Gastroesophageal sphincter (tissue), 4 donors: ENCODE data around the gene AP3S1. TPM values are rescaled to one million over a fixed set of nuclear protein-coding genes. Genes with fewer than 3 reads are reported as not detected.
"Not testable (repeated sequence)": the region's sequence is repeated elsewhere in the genome, so short reads cannot be mapped to it uniquely, and the experiment has no call there.

Experiments
- ATAC-seq: fragments of 150-250 bp; one replicate; pipeline ENCODE4 v1.9.1; 2016; ENCODE audit warnings: mild to moderate bottlenecking, moderate library complexity
- H3K27ac ChIP-seq, 4 donors: fragments of 200-600 bp; sonication (generic) in 3 of 4; 1 replicate in 3 of 4; 2 replicates in 1 of 4; pipeline ENCODE4 v1.5.1; 2016 to 2019
- H3K27me3 ChIP-seq: fragments of 200-600 bp; sonication (generic); one replicate; pipeline ENCODE4 v1.5.1; 2019
- H3K36me3 ChIP-seq, 2 donors: fragments of 200-600 bp; sonication (generic); one replicate each; pipeline ENCODE4 v1.5.1; 2019; ENCODE audit warnings: control low read depth in 1 of 2
- H3K4me1 ChIP-seq, 3 donors: fragments of 200-600 bp; sonication (generic); 1 replicate in 2 of 3; 2 replicates in 1 of 3; pipeline ENCODE4 v1.5.1; 2016 to 2019; ENCODE audit warnings: control low read depth in 2 of 3
- H3K4me3 ChIP-seq, 2 donors: fragments of 200-600 bp; sonication (generic); one replicate each; pipeline ENCODE4 v1.5.1; 2019; ENCODE audit warnings: mild to moderate bottlenecking in 1 of 2, moderate library complexity in 1 of 2
- H3K9me3 ChIP-seq, 3 donors: fragments of 200-600 bp; sonication (generic); one replicate each; pipeline ENCODE4 v1.5.1; 2017 to 2019; ENCODE audit warnings: control low read depth in 2 of 3
- CTCF ChIP-seq, 4 experiments: fragments of 200-600 bp in 2 of 4; fragments of 450-650 bp in 2 of 4; sonication (generic) in 1 of 4; IDR thresholded peaks; one replicate each; pipeline ENCODE4 v1.5.1; 2017 to 2019; ENCODE audit warnings: antibody characterized with exemption in 4 of 4, mild to moderate bottlenecking in 2 of 4, moderate library complexity in 2 of 4
- EP300 ChIP-seq: sonication (generic); formaldehyde crosslinking; IDR thresholded peaks from one replicate; pipeline ENCODE4 v1.6.1; 2017; ENCODE audit warnings: antibody characterized with exemption, mild to moderate bottlenecking
- POLR2A ChIP-seq, 2 donors: fragments of 450-650 bp; IDR thresholded peaks; one replicate each; pipeline ENCODE4 v1.6.1; 2017; ENCODE audit warnings: antibody characterized with exemption in 2 of 2, mild to moderate bottlenecking in 2 of 2, moderate library complexity in 1 of 2
- POLR2AphosphoS5 ChIP-seq: sonication (generic); formaldehyde crosslinking; IDR thresholded peaks from one replicate; pipeline ENCODE4 v1.6.1; 2017; ENCODE audit warnings: antibody characterized with exemption
- whole genome bisulfite sequencing, 2 donors: methylation state at CpG; one replicate each; pipeline ENCODE4 v1.1.5; 2018; ENCODE audit warnings: low coverage in 1 of 2; 5-methylcytosine and 5-hydroxymethylcytosine counted together
- total RNA-seq, 4 donors: library from RNA; depleted of rRNA; stranded (reverse); fragments of >200 nt; gene quantifications; one replicate each; pipeline ENCODE4 v1.1.0, GENCODE V29; 2016

Gene AP3S1
- total RNA-seq, 4 donors from 2014 or later = 62.1 to 200 (median 99.5) TPM

GRCh38 chr5:115820846-115821245 is 20.9 kb upstream of the AP3S1 start:
- Histone ChIP-seq H3K27ac (no peak overlapping the region), H3K4me3 (no peak overlapping the region), H3K27me3 (peaks cover 11% of the 10 kb centered on the region), H3K9me3 (no peaks in the 10 kb centered on the region), H3K4me1 (peaks cover 0 to 12% (median 4%) of the 10 kb centered on the region in 3 donors), H3K36me3 (no peaks in the 10 kb centered on the region)
- TF ChIP-seq EP300 (no peak), POLR2A (IDR thresholded peaks at IDR 0.05) (no peak), POLR2AphosphoS5 (no peak), CTCF (IDR thresholded peaks at IDR 0.05) (no peak)
- 86 to 100% methylated on average over 1 of the region's 1 CpG for WGBS, 2 donors
- no peak for ATAC-seq

GRCh38 chr5:115824983-115825382 is 16.8 kb upstream of the AP3S1 start:
- not testable (repeated sequence) for H3K9me3 ChIP-seq, H3K4me1 ChIP-seq, ATAC-seq, H3K27ac ChIP-seq, H3K4me3 ChIP-seq, H3K27me3 ChIP-seq
- 100% methylated on average over 1 of the region's 1 CpG; no CpG with 5 or more reads in 1 of the 2 donors for WGBS, 2 donors
- peaks cover 0 to 22% of the 10 kb centered on the region in 2 donors for H3K36me3 ChIP-seq

GRCh38 chr5:115825948-115826347 is 15.8 kb upstream of the AP3S1 start:
- WGBS, 2 donors = 100% methylated on average over 2 of the region's 4 CpGs
- H3K9me3 ChIP-seq = no peaks in the 10 kb centered on the region
- no peaks in the 10 kb centered on the region for H3K27me3 ChIP-seq
- H3K4me3 ChIP-seq = no peak overlapping the region
- no peak for ATAC-seq
- no peak overlapping the region for H3K27ac ChIP-seq
- H3K4me1 ChIP-seq = peaks cover 0 to 2% (median 0%) of the 10 kb centered on the region in 3 donors
- TF ChIP-seq POLR2AphosphoS5 = no peak
- no peak for TF ChIP-seq CTCF (IDR thresholded peaks at IDR 0.05)
- peaks cover 0 to 32% of the 10 kb centered on the region in 2 donors for H3K36me3 ChIP-seq

GRCh38 chr5:115829913-115830312 is 11.8 kb upstream of the AP3S1 start:
- Histone ChIP-seq H3K36me3 (peaks cover 0 to 65% of the 10 kb centered on the region in 2 donors), H3K4me3 (no peak overlapping the region), H3K9me3 (no peaks in the 10 kb centered on the region), H3K27ac (no peak overlapping the region), H3K4me1 (peaks cover 0 to 6% (median 0%) of the 10 kb centered on the region in 3 donors), H3K27me3 (no peaks in the 10 kb centered on the region)
- TF ChIP-seq POLR2A (IDR thresholded peaks at IDR 0.05) (no peak), CTCF (IDR thresholded peaks at IDR 0.05) (no peak), EP300 (no peak), POLR2AphosphoS5 (no peak)
- ATAC-seq = no peak
- WGBS, 2 donors = 85 to 86% methylated on average over 2 to 4 of the region's 5 CpGs

GRCh38 chr5:115831163-115831768 is 10.5 kb upstream of the AP3S1 start:
- Histone ChIP-seq H3K27me3 (no peaks in the 10 kb centered on the region), H3K4me1 (peaks cover 0 to 6% (median 0%) of the 10 kb centered on the region in 3 donors), H3K36me3 (peaks cover under 1 to 78% of the 10 kb centered on the region in 2 donors), H3K27ac (no peak overlapping the region), H3K4me3 (no peak overlapping the region), H3K9me3 (no peaks in the 10 kb centered on the region)
- TF ChIP-seq POLR2A (IDR thresholded peaks at IDR 0.05) = no peak
- TF ChIP-seq POLR2AphosphoS5 = no peak
- TF ChIP-seq EP300 = no peak
- TF ChIP-seq CTCF (IDR thresholded peaks at IDR 0.05) = peak; percentile 53 to 77 (median 58)
- WGBS, 2 donors = 42 to 47% methylated on average over 2 of the region's 2 CpGs
- no peak for ATAC-seq
